H9 (cell line): Measurements from ENCODE around the gene DRD5. TPM values are rescaled to one million over a fixed set of nuclear protein-coding genes. Genes with fewer than 3 reads are reported as not detected.
"Not testable (repeated sequence)": the region's sequence is repeated elsewhere in the genome, so short reads cannot be mapped to it uniquely, and the experiment has no call there.

Experiments
- DNase-seq: peaks from one replicate; pipeline ENCODE4 v3.0.0-alpha.2; 2017
- H2AFZ ChIP-seq: one replicate; pipeline ENCODE4 v1.6.1; 2013; ENCODE audit warnings: mild to moderate bottlenecking, low read length, control low read depth, moderate library complexity
- H2AK5ac ChIP-seq: 2 replicates; pipeline ENCODE4 v1.6.1; 2013; ENCODE audit warnings: low read length, control low read depth, mixed read lengths; ENCODE audit not compliant: insufficient read length
- H2BK120ac ChIP-seq: one replicate; pipeline ENCODE4 v1.6.1; 2013; ENCODE audit warnings: low read depth, mild to moderate bottlenecking, low read length, control low read depth, inconsistent platforms; ENCODE audit not compliant: poor library complexity, severe bottlenecking
- H2BK12ac ChIP-seq: 2 replicates; pipeline ENCODE4 v1.6.1; 2013; ENCODE audit warnings: low read length, control low read depth, mixed read lengths, low read depth; ENCODE audit not compliant: insufficient read length
- H2BK15ac ChIP-seq: 2 replicates; pipeline ENCODE4 v1.6.1; 2013; ENCODE audit warnings: low read depth, low read length, control low read depth
- H2BK20ac ChIP-seq: one replicate; pipeline ENCODE4 v1.6.1; 2013; ENCODE audit warnings: low read depth, mild to moderate bottlenecking, low read length, control low read depth, inconsistent platforms; ENCODE audit not compliant: poor library complexity, severe bottlenecking
- H2BK5ac ChIP-seq: 2 replicates; pipeline ENCODE4 v1.6.1; 2013; ENCODE audit warnings: low read length, control low read depth, mixed read lengths; ENCODE audit not compliant: insufficient read length
- H3K14ac ChIP-seq: 2 replicates; pipeline ENCODE4 v1.6.1; 2013; ENCODE audit warnings: low read length, control low read depth; ENCODE audit not compliant: insufficient read depth
- H3K18ac ChIP-seq: 2 replicates; pipeline ENCODE4 v1.6.1; 2013; ENCODE audit warnings: low read depth, mild to moderate bottlenecking, mixed read lengths, low read length, control low read depth; ENCODE audit not compliant: insufficient read length
- H3K23ac ChIP-seq: 2 replicates; pipeline ENCODE4 v1.6.1; 2013; ENCODE audit warnings: low read length, control low read depth, mixed read lengths, low read depth; ENCODE audit not compliant: insufficient read length
- H3K23me2 ChIP-seq: 2 replicates; pipeline ENCODE4 v1.6.1; 2013; ENCODE audit warnings: low read depth, mild to moderate bottlenecking, mixed read lengths, low read length, control low read depth; ENCODE audit not compliant: insufficient read length, poor library complexity, severe bottlenecking
- H3K27ac ChIP-seq: 2 replicates; pipeline ENCODE4 v1.5.1; 2013; ENCODE audit warnings: low read length, control low read depth, mixed read lengths, low read depth; ENCODE audit not compliant: insufficient read length
- H3K27me3 ChIP-seq: 2 replicates; pipeline ENCODE4 v1.6.1; 2013; ENCODE audit warnings: low read length, control low read depth, inconsistent platforms; ENCODE audit not compliant: insufficient read depth
- H3K4ac ChIP-seq: 2 replicates; pipeline ENCODE4 v1.6.1; 2013; ENCODE audit warnings: low read depth, mild to moderate bottlenecking, control low read depth, inconsistent platforms, low read length, moderate library complexity
- H3K4me1 ChIP-seq: 2 replicates; pipeline ENCODE4 v1.6.1; 2013; ENCODE audit warnings: low read length, control low read depth, inconsistent platforms; ENCODE audit not compliant: insufficient read depth
- H3K4me2 ChIP-seq: 2 replicates; pipeline ENCODE4 v1.6.1; 2013; ENCODE audit warnings: low read length, control low read depth, mixed read lengths; ENCODE audit not compliant: insufficient read length, insufficient read depth
- H3K56ac ChIP-seq: 2 replicates; pipeline ENCODE4 v1.6.1; 2013; ENCODE audit warnings: low read depth, mild to moderate bottlenecking, mixed read lengths, low read length, control low read depth; ENCODE audit not compliant: insufficient read length
- H3K79me1 ChIP-seq: 2 replicates; pipeline ENCODE4 v1.6.1; 2013; ENCODE audit warnings: low read depth, mild to moderate bottlenecking, moderate library complexity, low read length, control low read depth, inconsistent platforms; ENCODE audit not compliant: insufficient read depth, poor library complexity, severe bottlenecking
- H3K79me2 ChIP-seq: 2 replicates; pipeline ENCODE4 v1.6.1; 2013; ENCODE audit warnings: low read length, control low read depth, inconsistent platforms; ENCODE audit not compliant: insufficient read depth
- H3K9ac ChIP-seq: 2 replicates; pipeline ENCODE4 v1.6.1; 2013; ENCODE audit warnings: low read length, control low read depth, mixed read lengths; ENCODE audit not compliant: insufficient read length; ENCODE audit errors: extremely low read depth
- H3K9me3 ChIP-seq: one replicate; pipeline ENCODE4 v1.6.1; 2013; ENCODE audit warnings: low read depth, low read length, inconsistent platforms; ENCODE audit not compliant: control insufficient read depth
- H3T11ph ChIP-seq: one replicate; pipeline ENCODE4 v1.6.1; 2013; ENCODE audit warnings: mild to moderate bottlenecking, low read length, control low read depth, inconsistent platforms
- H4K20me1 ChIP-seq: one replicate; pipeline ENCODE4 v1.6.1; 2013; ENCODE audit not compliant: control insufficient read depth, insufficient read length, insufficient read depth
- H4K5ac ChIP-seq: 2 replicates; pipeline ENCODE4 v1.6.1; 2013; ENCODE audit warnings: low read depth, mild to moderate bottlenecking, mixed read lengths, low read length, control low read depth; ENCODE audit not compliant: insufficient read length
- H4K8ac ChIP-seq: replicated peaks from 2 replicates; pipeline ENCODE4 v1.6.1; 2013; ENCODE audit warnings: low read length, control low read depth, mixed read lengths, low read depth; ENCODE audit not compliant: insufficient read length
- H4K91ac ChIP-seq: 2 replicates; pipeline ENCODE4 v1.6.1; 2013; ENCODE audit warnings: low read depth, mild to moderate bottlenecking, moderate library complexity, mixed read lengths, low read length, control low read depth; ENCODE audit not compliant: insufficient read length
- H3K27ac Mint-ChIP-seq, 3 experiments: 2 replicates in 2 of 3; 3 replicates in 1 of 3; pipeline ENCODE4 v1.8.0; 2020 to 2021; ENCODE audit warnings: mixed read lengths in 3 of 3, mild to moderate bottlenecking in 1 of 3, moderate library complexity in 1 of 3
- H3K27me3 Mint-ChIP-seq: 2 replicates; pipeline ENCODE4 v1.8.0; 2021; ENCODE audit warnings: low read depth, mild to moderate bottlenecking, moderate library complexity, mixed read lengths
- H3K36me3 Mint-ChIP-seq, 3 experiments: 2 replicates in 2 of 3; 3 replicates in 1 of 3; pipeline ENCODE4 v1.8.0; 2020 to 2021; ENCODE audit warnings: low read depth in 3 of 3, mixed read lengths in 3 of 3; ENCODE audit not compliant: insufficient read depth in 1 of 3
- H3K4me1 Mint-ChIP-seq, 2 experiments: 2 replicates each; pipeline ENCODE4 v1.8.0; 2020; ENCODE audit warnings: mixed read lengths in 2 of 2
- H3K4me3 Mint-ChIP-seq, 2 experiments: 2 replicates in 1 of 2; 3 replicates in 1 of 2; pipeline ENCODE4 v1.8.0; 2020 to 2021; ENCODE audit warnings: mild to moderate bottlenecking in 2 of 2, mixed read lengths in 2 of 2, moderate library complexity in 1 of 2
- H3K9me3 Mint-ChIP-seq, 2 experiments: 2 replicates in 1 of 2; 3 replicates in 1 of 2; pipeline ENCODE4 v1.8.0; 2020; ENCODE audit warnings: mild to moderate bottlenecking in 2 of 2, mixed read lengths in 2 of 2, moderate library complexity in 1 of 2
- WGBS: extraction: QIAGEN DNeasy Blood & Tissue Kit; methylation state at CpG from one replicate; pipeline ENCODE4 v1.1.7; 2013; ENCODE audit warnings: missing lambda C conversion rate, low lambda C conversion rate, mixed read lengths; ENCODE audit not compliant: insufficient read length; ENCODE audit errors: extremely low coverage; 5-methylcytosine and 5-hydroxymethylcytosine counted together
- total RNA-seq: library from RNA; stranded (reverse); gene quantifications from 2 replicates; pipeline ENCODE4 v1.2.1, GENCODE V29; 2021

DRD5 gene
- total RNA-seq, 1 experiment from 2014 or later = not detected

GRCh38 chr4:9743789-9744188 is 37.6 kb upstream of the DRD5 start:
- not testable (repeated sequence) for H3K36me3 Mint-ChIP-seq, H3K27me3 Mint-ChIP-seq, H3K9ac ChIP-seq

More at GRCh38 chr4:9743789-9744188, 37.6 kb upstream of the DRD5 start:
- not testable (repeated sequence) for H3K4me1 Mint-ChIP-seq, H3K9me3 ChIP-seq, H2AFZ ChIP-seq, H2BK20ac ChIP-seq, H4K91ac ChIP-seq, H2BK12ac ChIP-seq, H2AK5ac ChIP-seq, H3K4me1 ChIP-seq, H3K23ac ChIP-seq, DNase-seq, H2BK5ac ChIP-seq, H3K14ac ChIP-seq, H3K4me2 ChIP-seq, H3K23me2 ChIP-seq, H2BK15ac ChIP-seq, H2BK120ac ChIP-seq, H4K5ac ChIP-seq, H4K8ac ChIP-seq, H3K27me3 ChIP-seq, H3K56ac ChIP-seq, H3K79me2 ChIP-seq, H4K20me1 ChIP-seq, H3K27ac Mint-ChIP-seq, H3K18ac ChIP-seq, H3K4me3 Mint-ChIP-seq, H3K4ac ChIP-seq, H3K79me1 ChIP-seq, H3K27ac ChIP-seq, H3T11ph ChIP-seq
- H3K9me3 Mint-ChIP-seq = peaks cover 8 to 12% of the 10 kb centered on the region in 2 experiments
- WGBS = no CpG with 5 or more reads among the region's 4 CpGs
